GM18502 (cell line): ENCODE results near the gene GRAMD1B.

Experiments
- ATAC-seq: cut with Tn5 transposase; IDR thresholded peaks from one replicate; pipeline ENCODE4 v1.9.1; 2021; ENCODE audit warnings: mild to moderate bottlenecking; ENCODE audit not compliant: unreplicated experiment, poor library complexity

The GRAMD1B gene

DNA sequence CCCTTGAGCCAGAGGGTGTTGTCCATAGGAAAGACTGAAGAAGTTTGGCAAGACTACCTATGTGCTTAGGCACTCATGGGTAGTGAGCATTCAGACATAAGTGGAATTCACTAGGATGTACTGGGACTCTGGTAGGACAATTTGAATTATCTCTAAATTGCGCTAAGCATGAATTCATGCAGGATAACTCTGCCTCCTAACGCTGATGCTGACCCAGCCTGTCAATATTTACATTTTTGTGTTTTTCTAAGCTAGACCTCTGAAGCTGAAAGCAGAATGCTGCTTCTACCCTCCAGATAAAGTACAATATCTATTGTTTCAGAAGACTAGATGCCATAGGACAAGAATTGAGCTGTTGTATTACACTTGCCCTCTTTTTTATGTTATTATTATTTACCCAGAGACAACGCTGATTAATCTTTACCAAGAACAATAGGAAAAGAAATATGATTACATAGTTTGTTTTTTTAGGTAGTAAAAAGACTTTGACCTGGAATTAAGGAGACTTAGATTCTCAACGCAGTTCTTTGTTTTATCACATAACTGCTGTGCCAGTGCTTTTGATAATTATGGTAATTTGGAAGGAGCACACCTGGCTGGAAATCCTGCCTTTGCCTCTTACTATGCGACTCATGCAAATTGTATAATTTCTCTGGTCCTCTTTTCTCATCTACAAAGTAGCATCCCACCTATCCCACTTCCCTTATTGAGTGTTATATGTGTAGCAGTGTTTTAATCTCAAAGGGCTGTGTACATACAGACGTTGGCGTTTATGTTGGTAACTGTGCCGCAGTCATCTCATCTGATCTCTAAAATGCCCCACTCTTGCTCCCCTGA is 21.2 kb upstream of the GRAMD1B start:
- ATAC-seq: no peak

DNA sequence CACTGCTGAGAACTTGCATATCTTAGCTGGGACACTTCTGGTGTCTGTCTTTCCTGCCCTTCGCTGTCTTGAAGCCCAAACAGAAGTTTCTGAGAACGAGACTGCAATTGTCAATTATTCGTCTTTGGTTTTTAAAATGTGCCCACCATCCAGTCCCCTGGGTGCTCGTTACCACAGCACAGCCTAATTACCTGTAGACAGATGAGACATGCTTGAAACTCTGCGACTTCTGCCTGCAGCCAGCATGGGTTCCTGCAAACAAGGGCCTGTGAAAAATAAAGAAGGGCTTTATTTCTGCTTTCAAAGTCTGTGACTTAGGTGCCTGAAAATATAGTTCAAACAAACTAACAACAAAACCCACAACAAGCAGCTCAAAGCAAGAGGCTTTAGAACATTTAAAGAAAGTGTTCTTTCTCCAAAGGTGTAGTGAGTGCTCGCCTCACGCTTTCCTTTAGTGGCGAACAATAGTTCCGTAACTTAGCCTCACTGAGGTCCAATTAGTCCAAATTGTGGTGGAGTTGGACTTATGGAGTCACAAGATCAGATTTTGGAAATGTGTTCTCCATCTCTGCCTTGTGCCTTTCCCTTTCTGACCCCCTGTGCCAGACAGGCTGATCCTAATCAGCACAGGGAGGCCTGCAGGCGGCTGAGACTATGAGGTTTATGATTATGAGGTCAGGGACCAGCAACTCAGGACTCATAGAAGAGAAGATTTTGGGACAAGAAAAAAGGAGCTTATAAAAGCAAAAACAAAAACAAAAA is 20.4 kb upstream of the GRAMD1B start:
- no peak for ATAC-seq

DNA sequence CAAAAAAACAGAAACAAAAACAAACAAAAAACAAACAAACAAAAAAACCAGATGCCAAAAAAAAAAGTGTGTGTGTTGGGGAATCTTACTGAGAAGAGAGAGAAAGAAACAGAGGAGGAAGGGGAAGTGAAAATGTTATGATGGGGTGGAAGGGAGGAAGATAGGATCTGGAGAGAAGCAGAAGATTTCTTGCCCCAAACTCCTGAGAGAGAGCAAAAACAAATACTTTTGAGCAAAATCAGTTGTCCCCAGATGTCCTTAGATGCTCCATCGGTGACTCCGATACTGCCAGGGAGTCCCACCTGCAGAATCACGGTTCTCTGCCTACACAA is 19.9 kb upstream of the GRAMD1B start:
- ATAC-seq: no peak

DNA sequence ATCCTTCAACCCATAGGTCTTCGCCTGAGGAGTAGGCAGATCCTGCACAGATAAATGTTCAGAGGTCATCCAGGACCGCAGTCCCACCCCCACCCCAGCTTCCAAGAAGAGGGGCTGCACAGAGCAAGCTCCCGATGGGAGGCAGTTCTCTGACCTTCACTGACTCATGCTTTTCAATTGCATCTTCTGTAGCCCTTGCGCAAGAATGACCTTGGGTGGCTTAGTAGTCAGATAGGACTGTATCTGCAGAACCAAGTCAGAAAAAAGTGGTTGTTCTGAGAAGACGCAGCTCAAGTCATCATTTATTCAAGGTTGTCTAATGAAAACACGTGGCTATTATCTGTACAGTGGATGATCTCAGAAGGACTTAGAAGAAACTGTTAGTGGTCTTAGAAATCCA is 16.4 kb upstream of the GRAMD1B start:
- ATAC-seq: no peak

DNA sequence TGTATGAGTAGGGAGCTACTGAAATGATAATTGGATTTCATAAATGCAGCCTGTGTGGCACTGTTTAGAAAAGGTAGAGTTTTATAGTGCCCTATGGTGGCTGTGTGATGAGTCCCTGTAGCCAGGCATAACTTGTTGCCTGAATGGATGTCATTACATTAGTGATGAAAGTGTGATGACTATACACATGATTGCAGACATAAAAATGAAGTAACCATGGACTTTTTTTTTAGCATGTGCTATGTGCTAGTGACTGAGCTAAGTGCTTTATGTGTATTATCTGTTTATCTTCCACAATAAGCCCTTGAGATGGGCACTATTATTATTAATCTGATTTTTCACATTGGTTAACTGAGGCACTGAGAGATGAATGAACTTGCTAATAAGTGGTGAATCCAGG is 13.5 kb upstream of the GRAMD1B start:
- ATAC-seq: no peak

DNA sequence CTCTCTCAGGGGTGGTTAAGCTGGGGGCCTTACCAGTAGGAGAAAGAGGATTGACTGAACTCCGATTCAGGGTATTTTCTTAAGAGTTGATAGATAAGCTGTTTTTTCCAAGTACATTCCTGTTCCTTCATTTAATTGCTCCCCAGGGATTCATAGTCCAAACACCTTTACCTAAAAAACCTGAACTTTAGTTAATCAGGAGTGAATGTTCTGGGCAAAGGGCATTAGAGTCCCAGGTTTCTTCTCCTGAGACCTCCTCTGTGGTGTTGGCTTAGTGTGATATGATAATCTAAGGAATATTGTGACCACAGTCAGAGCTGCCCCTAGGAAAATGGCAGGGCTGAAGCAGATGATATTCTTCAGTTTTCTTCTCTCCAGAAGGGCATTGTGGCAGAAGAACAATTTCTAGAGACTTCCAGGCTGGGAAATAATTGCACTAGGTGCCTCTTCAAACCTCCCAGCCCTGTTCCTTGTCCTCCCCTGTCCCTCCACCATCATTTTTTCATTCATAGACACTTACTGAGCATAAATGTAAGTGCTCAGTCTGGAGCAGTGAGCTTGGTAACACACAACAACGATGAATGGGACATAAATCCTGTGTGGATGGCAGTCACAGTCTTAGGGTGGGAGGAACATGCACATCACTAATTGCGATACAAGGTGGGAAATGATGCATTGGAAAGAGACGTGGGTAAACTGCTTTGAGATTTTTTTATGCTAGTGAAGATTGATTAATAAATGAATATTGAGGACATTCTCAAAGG is 11.5 kb upstream of the GRAMD1B start:
- ATAC-seq: no peak

DNA sequence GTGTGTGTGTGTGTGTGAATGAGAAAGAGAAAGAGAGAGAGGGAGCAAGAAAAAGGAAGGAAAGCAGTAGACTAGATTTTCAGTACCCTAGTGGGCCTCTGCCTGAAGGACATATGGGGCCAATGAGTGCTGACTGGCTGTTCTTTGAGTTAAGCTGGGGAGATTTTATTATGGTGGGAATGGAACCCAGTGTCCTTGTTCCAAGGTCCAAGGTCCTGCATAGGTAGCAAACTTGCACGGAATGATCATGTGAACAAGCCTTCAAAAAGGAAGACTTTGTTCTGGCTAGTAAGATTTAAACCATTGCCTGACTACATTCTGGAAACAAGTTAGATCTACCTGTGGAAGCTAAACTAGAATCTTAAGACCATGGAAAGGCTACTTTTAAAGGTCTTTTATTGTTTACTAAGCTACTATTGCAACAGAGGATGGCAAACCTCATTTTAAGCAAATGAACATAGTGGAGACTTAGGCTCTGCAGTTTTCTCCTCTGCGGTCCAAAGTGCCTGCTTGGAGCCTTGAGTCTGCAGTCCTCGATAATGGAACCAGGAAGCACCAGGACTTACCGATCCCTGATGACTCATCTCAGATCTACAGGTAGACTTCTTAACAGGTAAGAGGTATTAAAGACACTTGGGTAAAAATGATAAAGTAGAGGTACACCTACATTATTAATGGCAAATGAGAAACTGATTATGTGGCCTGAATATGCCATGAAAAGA is 10.2 kb upstream of the GRAMD1B start:
- ATAC-seq: no peak

DNA sequence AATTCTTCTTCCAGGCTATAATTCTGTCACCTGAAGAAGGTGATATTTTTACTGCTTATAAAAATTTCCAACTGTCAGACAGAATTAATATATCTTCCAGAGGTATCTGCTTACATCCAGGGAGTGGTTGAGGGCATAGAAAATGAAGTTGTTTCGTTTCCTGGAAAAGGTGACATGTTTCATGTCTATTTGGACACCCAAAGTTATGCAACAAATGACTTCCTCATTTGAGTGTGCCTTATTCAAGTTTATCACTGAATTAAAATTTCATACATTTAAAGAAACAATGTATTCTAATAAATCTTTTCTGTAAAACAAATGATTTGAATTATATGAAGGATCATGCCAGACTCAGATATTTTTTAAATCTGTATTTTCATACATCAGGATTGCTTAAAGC is 8.5 kb upstream of the GRAMD1B start:
- ATAC-seq: no peak

DNA sequence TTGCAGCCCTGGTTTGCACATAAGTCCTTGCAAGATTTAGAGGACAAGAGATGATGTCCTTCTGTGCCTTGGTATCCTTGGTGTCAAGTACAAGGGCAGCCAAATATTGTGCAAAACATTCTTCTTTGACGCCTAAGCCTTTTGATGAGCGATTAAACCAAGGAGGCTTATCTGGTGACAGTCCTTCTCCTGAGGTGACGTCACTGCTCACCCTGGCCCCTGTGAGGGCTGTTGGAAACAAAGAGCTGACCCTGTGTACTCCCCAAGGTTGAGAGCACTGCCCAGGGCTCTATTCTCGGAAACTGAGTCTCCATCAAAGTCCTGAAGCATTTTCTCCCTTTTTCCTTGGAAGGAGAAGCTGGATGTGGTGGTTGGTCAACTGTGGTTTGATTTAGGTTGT is 4.7 kb upstream of the GRAMD1B start:
- ATAC-seq: no peak

DNA sequence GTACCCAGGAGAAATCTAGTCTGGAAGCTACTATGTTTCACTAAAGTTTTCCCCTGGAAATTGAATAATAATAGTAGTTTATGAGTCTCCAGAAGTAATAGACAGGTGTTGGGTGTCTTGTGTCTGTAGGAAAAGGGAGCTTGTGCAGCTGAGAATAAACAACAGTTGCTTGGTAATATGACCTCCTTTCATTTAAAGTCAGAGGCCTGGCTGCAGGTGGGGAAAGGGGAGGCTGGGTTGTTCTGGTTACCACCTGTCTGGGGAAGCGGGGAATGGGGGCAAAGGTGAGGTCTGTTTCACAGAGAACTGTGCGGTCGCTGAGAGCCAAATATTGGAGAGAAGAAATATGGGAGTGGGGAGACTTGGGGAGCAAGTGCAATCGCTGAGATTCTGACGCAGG is 3.3 kb upstream of the GRAMD1B start:
- ATAC-seq: no peak

DNA sequence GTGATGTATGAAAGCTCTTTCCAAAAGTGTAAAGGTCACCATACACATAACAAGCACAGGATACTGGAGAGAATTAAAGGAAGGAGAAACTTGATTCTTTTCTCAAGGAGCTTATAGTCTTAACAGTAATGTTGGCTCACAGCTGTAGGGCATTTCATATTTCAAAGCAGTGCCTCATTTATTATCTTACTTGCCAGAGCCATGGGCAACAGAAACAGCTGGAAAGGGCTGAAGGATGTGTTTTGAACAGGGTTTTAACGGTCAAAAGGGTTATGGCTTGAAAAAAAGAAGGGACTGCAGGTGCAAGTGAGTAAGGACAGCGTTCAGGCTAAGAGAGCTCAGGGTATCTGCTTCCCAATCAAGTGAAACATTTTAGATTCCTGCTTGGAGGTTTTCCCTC is 2.7 kb upstream of the GRAMD1B start:
- ATAC-seq: no peak

DNA sequence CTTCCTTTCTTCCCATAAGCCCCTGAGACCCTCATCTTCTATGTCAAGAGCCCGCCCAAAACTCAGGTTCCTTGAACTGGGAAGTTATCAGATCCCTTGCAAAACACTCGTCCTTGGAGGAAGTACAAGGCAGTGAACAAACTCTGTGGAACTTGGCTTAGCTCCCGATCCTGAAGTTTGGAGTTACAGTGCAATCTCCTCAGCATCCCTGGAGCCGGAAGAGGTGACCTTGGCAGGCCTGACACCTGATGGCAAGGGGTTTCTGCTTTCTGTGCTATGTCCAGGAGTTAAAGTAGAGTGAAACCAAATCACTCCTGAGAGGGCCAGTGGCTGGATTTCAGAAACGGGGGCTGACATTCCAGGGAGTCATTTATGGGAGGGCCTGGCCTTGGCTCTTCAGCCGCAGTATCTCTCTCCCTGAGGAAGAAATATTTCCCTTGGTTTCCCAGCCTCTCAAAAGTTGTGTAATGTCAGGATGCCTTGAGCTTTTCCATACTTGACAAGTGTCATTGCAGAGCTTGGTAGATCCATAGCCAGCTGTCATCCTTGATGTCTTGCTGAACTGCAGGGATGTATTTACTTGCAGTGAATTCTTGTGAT is 1.9 kb upstream of the GRAMD1B start:
- ATAC-seq: no peak

DNA sequence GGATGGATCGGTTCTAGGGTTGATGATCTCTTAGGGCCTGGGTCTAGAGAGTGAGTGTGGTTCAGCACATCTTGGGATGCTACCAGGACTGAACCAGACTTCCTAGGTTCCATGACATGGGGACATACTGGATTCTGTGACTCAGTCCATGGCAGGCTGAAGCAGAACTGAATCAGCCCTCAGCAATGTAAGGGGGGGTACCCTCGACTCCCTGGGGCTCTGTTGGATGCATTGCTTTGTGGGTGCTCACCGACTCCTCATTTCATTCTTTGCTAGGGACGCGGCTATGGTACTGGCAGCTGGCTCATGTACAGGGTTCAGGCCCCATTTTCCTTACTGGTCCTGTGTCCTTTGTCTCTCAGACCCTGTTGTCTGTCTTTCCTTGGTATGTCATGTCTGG is 733 bp upstream of the GRAMD1B start:
- ATAC-seq: no peak

DNA sequence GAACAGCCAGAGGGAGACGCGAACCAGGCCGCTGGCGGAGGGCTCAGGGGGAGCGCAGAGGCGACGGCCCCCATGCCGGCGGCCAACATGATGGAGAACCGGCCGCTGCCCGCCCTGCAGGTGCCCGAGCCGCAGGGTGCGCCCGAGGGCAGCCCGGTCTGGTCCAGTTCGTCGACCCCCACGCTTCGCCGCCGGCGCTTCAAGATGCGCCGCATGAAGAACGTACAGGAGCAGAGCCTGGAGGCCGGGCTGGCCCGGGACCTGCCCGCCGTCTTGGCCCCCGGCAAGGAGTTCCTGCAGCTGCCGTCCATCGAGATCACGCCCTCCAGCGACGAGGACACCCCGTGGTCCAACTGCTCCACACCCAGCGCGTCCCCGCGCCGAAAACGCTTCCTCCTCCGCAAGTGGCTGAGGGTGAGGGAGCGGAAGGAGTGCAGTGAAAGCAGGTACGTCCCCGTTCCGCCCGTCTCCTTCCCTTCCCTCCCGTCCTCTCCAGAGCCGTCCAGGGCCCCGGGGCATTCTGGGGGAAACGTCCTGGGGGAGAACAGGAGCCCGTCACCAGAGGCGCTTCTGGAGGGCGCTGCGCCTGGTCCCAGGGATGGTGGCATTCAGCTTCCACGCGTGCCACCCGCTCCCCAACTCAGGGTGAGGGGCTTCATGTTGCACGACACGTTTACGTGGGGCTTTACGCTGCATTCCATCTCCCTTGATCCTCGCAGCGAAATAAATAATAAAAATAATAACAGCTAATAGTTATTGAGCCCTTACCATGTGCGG is 840 bp downstream of the GRAMD1B start:
- ATAC-seq: peak; percentile 50

DNA sequence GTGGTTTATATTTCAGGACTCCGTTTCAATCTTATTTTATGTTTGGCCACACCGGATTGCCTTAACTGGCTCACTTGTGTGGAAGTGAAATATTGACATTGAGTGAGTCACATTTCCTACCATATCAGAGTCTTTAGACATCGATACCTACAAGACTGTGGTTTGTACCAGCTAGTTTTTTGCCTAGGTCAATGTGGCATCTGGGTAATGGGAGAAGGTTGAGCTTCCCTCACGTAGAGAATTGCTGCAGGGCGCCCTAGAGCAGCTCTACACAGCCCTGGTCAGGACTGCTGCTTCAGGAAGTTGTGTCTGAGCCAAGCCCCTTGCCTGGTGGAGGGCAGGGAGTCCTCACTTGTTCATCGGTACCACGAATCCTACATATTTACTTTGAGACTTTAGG is 1.6 kb downstream of the GRAMD1B start:
- ATAC-seq: no peak

DNA sequence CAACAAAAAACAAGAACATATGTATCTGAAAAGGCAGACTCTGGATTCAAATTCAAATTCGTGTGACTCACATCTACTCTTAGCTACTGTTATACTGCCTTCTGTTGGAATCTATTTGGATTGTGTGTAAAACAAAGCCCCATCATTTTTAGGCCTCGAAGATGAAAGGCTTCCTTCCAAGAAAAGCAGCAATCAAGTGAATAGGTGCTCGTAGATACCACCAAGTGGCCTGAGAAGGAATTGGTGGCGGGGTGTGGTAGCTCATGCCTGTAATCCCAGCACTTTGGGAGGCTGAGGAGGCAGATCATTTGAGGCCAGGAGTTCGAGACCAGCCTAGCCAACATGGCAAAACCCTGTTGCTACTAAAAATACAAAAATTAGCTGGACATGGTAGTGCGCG is 4.2 kb downstream of the GRAMD1B start:
- no peak for ATAC-seq

DNA sequence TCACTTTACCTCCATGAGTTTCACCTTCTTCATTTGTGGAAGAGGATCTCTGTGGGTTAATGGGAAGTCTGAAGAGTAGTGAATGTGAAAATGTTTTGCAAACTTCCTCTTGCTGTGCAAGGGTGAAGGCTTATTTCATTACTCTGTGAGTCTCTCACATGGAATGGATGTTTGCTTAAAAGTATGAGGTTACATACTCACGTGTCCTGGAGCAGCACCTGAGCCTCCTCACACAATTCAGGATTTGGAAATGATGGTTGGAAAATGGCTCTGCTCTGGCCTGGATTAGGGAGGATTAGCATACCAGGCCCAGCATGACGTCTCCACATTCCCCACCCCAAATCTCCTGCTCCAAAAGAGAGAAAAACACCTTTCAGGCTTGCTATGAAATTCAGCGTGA is 4.8 kb downstream of the GRAMD1B start:
- ATAC-seq: no peak

DNA sequence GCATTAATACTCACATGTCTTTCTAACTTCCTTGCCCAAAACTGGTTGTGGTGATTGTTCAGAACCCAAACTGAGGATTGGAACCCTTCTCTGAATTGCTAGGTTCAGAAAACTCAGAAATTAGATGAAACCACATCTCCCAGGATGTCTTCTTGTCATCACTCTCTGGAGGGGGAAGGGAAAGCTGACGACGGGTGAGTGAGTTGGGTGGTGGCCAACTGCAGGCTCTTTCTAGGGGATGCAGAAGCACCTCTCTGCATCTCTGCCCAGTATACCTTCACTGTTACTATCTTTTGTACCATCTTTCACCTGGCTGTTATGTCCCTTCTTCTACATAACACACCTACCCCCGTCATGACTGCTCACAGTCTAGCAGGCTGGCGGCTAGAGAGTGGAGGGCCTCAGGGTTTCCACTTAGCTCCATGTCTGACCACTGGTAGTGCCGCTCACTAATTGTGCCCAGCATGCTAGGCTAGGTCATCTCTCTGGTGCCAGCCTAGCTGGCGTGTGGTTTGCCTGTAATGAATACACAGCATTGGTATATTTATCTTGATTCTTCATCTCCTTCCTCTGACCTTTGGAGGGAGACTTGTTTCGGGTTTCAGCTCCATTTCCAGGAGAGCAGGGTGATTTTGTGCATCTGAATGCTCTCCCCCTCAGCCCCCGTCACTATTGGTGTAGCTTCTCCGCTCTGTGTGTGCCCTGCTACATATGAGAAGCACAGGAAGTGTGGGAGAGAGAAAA is 7.3 kb downstream of the GRAMD1B start:
- no peak for ATAC-seq

DNA sequence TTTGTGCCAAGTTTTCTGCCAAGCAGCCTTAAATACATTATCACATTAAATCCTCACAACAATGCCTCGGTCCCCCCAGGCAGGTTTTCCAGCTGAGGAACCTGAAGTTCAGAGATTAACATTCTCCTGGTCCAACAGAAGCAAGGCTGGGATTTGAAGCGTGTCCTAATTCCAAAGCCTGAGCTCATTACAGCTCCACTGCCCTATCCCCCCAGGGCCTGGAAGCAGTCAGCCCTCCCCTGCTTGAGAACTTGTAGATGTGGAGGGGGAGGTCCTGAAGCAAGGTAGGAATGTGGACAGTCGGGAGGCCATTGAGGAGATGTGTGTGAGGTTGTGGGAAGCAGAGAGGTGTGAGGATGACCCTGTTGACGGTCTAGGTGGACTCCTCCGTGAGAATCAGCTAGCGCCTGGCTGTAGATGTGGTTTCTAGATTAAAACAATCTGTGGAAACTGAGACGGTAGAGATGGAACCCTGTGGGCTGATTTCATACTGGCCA is 8.1 kb downstream of the GRAMD1B start:
- no peak for ATAC-seq
